ENCODE results near the gene TNK2.

TNK2 gene

DNA sequence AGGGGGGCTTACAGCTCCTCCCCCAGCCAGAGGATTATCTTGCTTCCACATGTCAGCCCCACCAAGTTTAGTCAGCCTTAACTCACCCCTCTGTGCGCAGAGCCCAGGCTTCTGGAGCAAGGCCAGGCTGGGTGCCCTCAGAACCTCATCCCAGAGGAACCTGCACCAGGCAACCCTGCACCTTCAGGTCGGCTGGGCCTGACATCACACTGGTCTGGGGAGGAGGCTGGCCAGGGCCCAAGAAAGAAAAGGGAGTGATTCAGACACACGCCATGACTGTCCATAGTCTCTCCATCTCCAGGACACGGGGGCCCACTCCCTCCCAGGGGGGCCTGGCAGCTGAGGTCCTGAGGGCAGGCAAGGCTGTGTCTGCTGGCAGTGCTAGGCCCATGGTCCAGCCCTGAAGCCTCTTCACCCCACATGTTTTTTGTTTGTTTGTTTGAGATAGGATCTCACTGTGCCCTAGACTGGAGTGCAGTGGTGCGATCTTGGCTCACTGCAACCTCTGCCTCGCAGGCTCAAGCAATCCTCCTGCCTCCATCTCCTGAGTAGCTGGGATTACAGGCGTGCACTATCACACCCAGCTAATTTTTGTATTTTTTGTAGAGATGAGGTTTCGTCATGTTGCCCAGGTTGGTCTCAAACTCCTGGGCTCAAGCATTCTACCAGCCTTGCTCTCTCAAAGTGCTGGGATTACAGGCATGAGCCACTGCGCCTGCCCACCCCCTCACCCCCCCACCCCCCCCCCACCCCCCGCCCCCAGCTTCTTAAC is 11.1 kb downstream of the TNK2 start:
- no peak overlapping the region for H3K4me3 ChIP-seq (ENCODE audit: low read depth in 1 of 2, low read length in 2 of 2)
- peaks cover 19% of the 10 kb centered on the region for H3K79me2 ChIP-seq (ENCODE audit: insufficient read depth, low read length)
- H3K36me3 ChIP-seq (ENCODE audit: insufficient read depth, low read length) = no peaks in the 10 kb centered on the region
- no peak overlapping the region for H3K4me2 ChIP-seq (ENCODE audit: insufficient read depth, low read length)
- TF ChIP-seq, protein P1, sequence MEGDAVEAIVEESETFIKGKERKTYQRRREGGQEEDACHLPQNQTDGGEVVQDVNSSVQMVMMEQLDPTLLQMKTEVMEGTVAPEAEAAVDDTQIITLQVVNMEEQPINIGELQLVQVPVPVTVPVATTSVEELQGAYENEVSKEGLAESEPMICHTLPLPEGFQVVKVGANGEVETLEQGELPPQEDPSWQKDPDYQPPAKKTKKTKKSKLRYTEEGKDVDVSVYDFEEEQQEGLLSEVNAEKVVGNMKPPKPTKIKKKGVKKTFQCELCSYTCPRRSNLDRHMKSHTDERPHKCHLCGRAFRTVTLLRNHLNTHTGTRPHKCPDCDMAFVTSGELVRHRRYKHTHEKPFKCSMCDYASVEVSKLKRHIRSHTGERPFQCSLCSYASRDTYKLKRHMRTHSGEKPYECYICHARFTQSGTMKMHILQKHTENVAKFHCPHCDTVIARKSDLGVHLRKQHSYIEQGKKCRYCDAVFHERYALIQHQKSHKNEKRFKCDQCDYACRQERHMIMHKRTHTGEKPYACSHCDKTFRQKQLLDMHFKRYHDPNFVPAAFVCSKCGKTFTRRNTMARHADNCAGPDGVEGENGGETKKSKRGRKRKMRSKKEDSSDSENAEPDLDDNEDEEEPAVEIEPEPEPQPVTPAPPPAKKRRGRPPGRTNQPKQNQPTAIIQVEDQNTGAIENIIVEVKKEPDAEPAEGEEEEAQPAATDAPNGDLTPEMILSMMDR (IDR thresholded peaks at IDR 0.05; ENCODE audit: borderline replicate concordance, extremely low read depth, low read length, poor library complexity, severe bottlenecking) = no peak
- TF ChIP-seq EZH2 (IDR thresholded peaks at IDR 0.05; ENCODE audit: borderline replicate concordance, low read depth, low read length, severe bottlenecking) = no peak
- peaks cover 32% of the 10 kb centered on the region for H3K4me1 ChIP-seq (ENCODE audit: insufficient read depth, low read length)
- no peak overlapping the region for H2AFZ ChIP-seq (ENCODE audit: low read depth, low read length)
- no peaks in the 10 kb centered on the region for H3K27me3 ChIP-seq (ENCODE audit: insufficient read depth, low read length, poor library complexity)
- H3K27ac ChIP-seq (ENCODE audit: low read length) = no peak overlapping the region
- H3K9me3 ChIP-seq (ENCODE audit: insufficient read depth, low read length, severe bottlenecking) = no peaks in the 10 kb centered on the region
- DNase-seq (no peak), ATAC-seq (ENCODE audit: insufficient read depth, low read depth) (no peak)
- H3K9ac ChIP-seq (ENCODE audit: low read depth, low read length) = no peak overlapping the region
- peaks cover 37% of the 10 kb centered on the region for H4K20me1 ChIP-seq (ENCODE audit: insufficient read depth, low read length)

DNA sequence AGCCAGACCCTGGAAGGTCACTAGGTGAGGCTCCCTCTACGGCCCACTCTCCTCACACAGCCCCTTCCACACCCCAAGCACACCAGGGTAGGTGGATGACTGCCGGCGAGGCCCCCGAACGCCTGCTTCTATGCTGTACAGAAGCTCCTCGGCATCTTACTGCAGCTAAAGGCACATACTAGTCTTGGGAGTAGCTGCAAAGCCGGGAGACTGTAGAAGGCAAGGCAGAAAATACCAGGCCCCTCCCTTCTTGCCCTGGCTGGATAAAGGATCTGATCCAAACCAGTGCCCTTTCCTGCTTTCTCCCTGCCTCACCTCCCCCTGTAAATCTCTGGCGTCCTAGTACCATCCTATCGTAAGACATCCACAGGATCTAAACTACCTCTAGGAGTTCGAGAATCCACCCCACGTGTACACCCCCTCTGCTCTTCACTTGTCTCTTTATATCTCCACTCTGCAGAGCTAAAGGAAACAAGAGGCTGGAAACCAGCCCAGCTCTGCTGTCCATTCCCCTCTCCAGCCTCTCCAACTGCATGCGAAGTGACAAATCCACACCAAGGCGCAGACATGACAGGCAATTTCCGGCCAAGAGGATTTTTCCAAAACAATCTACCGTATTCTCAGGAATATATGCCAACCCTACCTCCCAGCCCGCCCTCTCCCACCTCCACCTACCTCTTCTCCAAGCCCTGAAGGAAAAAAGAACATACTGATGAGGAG is 11.8 kb downstream of the TNK2 start:
- peak overlapping the region; percentile 61 for H2AFZ ChIP-seq (ENCODE audit: low read depth, low read length)

DNA sequence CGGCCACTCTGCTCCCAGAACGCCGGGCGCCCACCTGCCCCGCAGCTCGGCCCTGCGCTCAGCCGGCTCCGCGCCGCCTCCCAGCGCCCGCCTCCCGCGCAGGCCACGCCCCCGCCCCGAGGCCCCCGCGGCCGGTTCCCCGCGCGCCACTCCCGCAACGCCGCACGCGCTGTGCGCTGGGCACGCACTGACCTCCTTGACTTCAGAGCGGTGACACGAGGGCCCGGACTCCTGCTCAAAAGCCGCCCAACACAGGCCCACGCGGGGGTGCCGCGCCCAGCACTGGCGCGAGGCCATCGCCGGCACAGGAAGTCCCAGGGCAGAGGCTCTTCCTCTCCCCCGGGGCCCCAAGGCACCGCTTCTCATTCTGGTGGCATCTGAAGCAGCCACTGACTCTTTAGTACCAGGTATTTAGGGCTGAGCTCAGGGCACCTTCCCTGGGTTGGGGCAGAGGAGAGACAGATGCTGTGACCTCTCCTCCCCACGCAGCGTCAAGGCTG is 12.4 kb downstream of the TNK2 start:
- Histone ChIP-seq H3K27me3 (ENCODE audit: insufficient read depth, low read length, poor library complexity) (no peaks in the 10 kb centered on the region), H3K4me1 (ENCODE audit: insufficient read depth, low read length) (peaks cover 32% of the 10 kb centered on the region), H3K9me3 (ENCODE audit: insufficient read depth, low read length, severe bottlenecking) (no peaks in the 10 kb centered on the region), H3K27ac (ENCODE audit: low read length) (peak overlapping the region; percentile 64), H4K20me1 (ENCODE audit: insufficient read depth, low read length) (peaks cover 31% of the 10 kb centered on the region), H2AFZ (ENCODE audit: low read depth, low read length) (peak overlapping the region; percentile 88), H3K4me2 (ENCODE audit: insufficient read depth, low read length) (peak overlapping the region; percentile 98), H3K9ac (ENCODE audit: low read depth, low read length) (peak overlapping the region; percentile 80), H3K79me2 (ENCODE audit: insufficient read depth, low read length) (peaks cover 11% of the 10 kb centered on the region), H3K4me3 (ENCODE audit: low read depth in 1 of 2, low read length in 2 of 2) (peak overlapping the region; percentile 76 to 78; a peak in 3 of 4 replicates), H3K36me3 (ENCODE audit: insufficient read depth, low read length) (no peaks in the 10 kb centered on the region)
- TF ChIP-seq, protein P1 (IDR thresholded peaks at IDR 0.05; ENCODE audit: borderline replicate concordance, extremely low read depth, low read length, poor library complexity, severe bottlenecking) = no peak
- no peak for TF ChIP-seq EZH2 (IDR thresholded peaks at IDR 0.05; ENCODE audit: borderline replicate concordance, low read depth, low read length, severe bottlenecking)
- ATAC-seq (ENCODE audit: insufficient read depth, low read depth) (peak; percentile 66), DNase-seq (peak; percentile 72)

More for the DNA sequence above, 11.8 kb downstream of the TNK2 start:
- Histone ChIP-seq H3K79me2 (ENCODE audit: insufficient read depth, low read length) (peaks cover 17% of the 10 kb centered on the region), H4K20me1 (ENCODE audit: insufficient read depth, low read length) (peaks cover 37% of the 10 kb centered on the region), H3K4me3 (ENCODE audit: low read depth in 1 of 2, low read length in 2 of 2) (peak overlapping the region in 1 of 2 experiments; percentile 78; a peak in 3 of 4 replicates), H3K27ac (ENCODE audit: low read length) (peak overlapping the region; percentile 64), H3K27me3 (ENCODE audit: insufficient read depth, low read length, poor library complexity) (no peaks in the 10 kb centered on the region), H3K9ac (ENCODE audit: low read depth, low read length) (peak overlapping the region; percentile 80), H3K4me1 (ENCODE audit: insufficient read depth, low read length) (peaks cover 32% of the 10 kb centered on the region), H3K36me3 (ENCODE audit: insufficient read depth, low read length) (no peaks in the 10 kb centered on the region), H3K4me2 (ENCODE audit: insufficient read depth, low read length) (peak overlapping the region; percentile 98), H3K9me3 (ENCODE audit: insufficient read depth, low read length, severe bottlenecking) (no peaks in the 10 kb centered on the region)
- ATAC-seq (ENCODE audit: insufficient read depth, low read depth) (no peak), DNase-seq (no peak)
- TF ChIP-seq, protein P1 (IDR thresholded peaks at IDR 0.05; ENCODE audit: borderline replicate concordance, extremely low read depth, low read length, poor library complexity, severe bottlenecking) = no peak
- TF ChIP-seq EZH2 (IDR thresholded peaks at IDR 0.05; ENCODE audit: borderline replicate concordance, low read depth, low read length, severe bottlenecking) = no peak

All from DND-41 (cell line).